ENCODE data around the gene CHD9.

Gene CHD9

DNA sequence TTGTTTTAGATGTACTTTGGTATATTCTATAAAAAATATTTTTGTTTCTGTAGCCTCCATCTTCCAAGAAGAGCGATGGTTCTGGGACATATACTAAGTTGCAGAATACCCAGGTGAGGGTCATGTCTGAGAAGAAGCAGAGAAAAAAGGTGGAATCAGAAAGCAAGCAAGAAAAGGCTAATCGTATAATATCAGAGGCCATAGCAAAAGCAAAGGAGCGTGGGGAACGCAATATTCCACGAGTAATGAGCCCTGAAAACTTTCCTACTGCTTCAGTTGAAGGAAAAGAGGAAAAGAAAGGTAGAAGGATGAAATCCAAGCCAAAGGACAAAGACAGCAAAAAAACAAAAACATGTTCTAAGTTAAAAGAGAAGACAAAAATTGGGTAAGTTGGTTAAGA is 154.6 kb downstream of the CHD9 start:
- no peak for ATAC-seq
- TF ChIP-seq TSHZ2 (CRISPR knock-in tag; IDR thresholded peaks at IDR 0.05), result no peak
- TF ChIP-seq POU6F1 (CRISPR knock-in tag; IDR thresholded peaks at IDR 0.05; ENCODE audit: borderline replicate concordance, low read depth), result no peak
- no peak for TF ChIP-seq PPARA (CRISPR knock-in tag; IDR thresholded peaks at IDR 0.05; ENCODE audit: borderline replicate concordance)
- no peak for TF ChIP-seq ARNTL (CRISPR knock-in tag; IDR thresholded peaks at IDR 0.05; ENCODE audit: borderline replicate concordance, low read depth)
- no peak for TF ChIP-seq ESRRG (CRISPR knock-in tag; IDR thresholded peaks at IDR 0.05)
- TF ChIP-seq CSDC2 (CRISPR knock-in tag; IDR thresholded peaks at IDR 0.05), result no peak
- TF ChIP-seq PATZ1 (CRISPR knock-in tag; IDR thresholded peaks at IDR 0.05; ENCODE audit: borderline replicate concordance), result no peak
- TF ChIP-seq ZNF70 (CRISPR knock-in tag; IDR thresholded peaks at IDR 0.05), result no peak
- TF ChIP-seq GLIS3 (CRISPR knock-in tag; IDR thresholded peaks at IDR 0.05), result no peak
- TF ChIP-seq SNAI2 (CRISPR knock-in tag; IDR thresholded peaks at IDR 0.05), result no peak
- TF ChIP-seq OSR1 (CRISPR knock-in tag; IDR thresholded peaks at IDR 0.05), result no peak
- no peak for TF ChIP-seq BACH2 (CRISPR knock-in tag; IDR thresholded peaks at IDR 0.05; ENCODE audit: borderline replicate concordance)
- TF ChIP-seq, protein P1, sequence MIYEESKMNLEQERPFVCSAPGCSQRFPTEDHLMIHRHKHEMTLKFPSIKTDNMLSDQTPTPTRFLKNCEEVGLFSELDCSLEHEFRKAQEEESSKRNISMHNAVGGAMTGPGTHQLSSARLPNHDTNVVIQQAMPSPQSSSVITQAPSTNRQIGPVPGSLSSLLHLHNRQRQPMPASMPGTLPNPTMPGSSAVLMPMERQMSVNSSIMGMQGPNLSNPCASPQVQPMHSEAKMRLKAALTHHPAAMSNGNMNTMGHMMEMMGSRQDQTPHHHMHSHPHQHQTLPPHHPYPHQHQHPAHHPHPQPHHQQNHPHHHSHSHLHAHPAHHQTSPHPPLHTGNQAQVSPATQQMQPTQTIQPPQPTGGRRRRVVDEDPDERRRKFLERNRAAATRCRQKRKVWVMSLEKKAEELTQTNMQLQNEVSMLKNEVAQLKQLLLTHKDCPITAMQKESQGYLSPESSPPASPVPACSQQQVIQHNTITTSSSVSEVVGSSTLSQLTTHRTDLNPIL (CRISPR knock-in tag; IDR thresholded peaks at IDR 0.05; ENCODE audit: low read depth), result no peak
- TF ChIP-seq ZFP30 (CRISPR knock-in tag; IDR thresholded peaks at IDR 0.05), result no peak
- TF ChIP-seq ZNF565 (CRISPR knock-in tag; conservative IDR thresholded peaks at IDR 0.05; ENCODE audit: low read depth), result no peak

- no peak for ATAC-seq
- no peak for TF ChIP-seq ZFP3 (CRISPR knock-in tag; IDR thresholded peaks at IDR 0.05)
- TF ChIP-seq ESRRG (CRISPR knock-in tag; IDR thresholded peaks at IDR 0.05), result no peak
- TF ChIP-seq PATZ1 (CRISPR knock-in tag; IDR thresholded peaks at IDR 0.05; ENCODE audit: borderline replicate concordance), result no peak
- no peak for TF ChIP-seq TOX (CRISPR knock-in tag; IDR thresholded peaks at IDR 0.05; ENCODE audit: borderline replicate concordance)
- TF ChIP-seq ZNF70 (CRISPR knock-in tag; IDR thresholded peaks at IDR 0.05), result no peak
- no peak for TF ChIP-seq ZC3H10 (CRISPR knock-in tag; IDR thresholded peaks at IDR 0.05)
- TF ChIP-seq ZNF8 (CRISPR knock-in tag; IDR thresholded peaks at IDR 0.05), result no peak
- TF ChIP-seq TSHZ2 (CRISPR knock-in tag; IDR thresholded peaks at IDR 0.05), result no peak
- no peak for TF ChIP-seq ZNF565 (CRISPR knock-in tag; conservative IDR thresholded peaks at IDR 0.05; ENCODE audit: low read depth)
- no peak for TF ChIP-seq SNAI2 (CRISPR knock-in tag; IDR thresholded peaks at IDR 0.05)
- no peak for TF ChIP-seq BACH2 (CRISPR knock-in tag; IDR thresholded peaks at IDR 0.05; ENCODE audit: borderline replicate concordance)
- TF ChIP-seq RARB (CRISPR knock-in tag; IDR thresholded peaks at IDR 0.05), result no peak
- TF ChIP-seq ZFP30 (CRISPR knock-in tag; IDR thresholded peaks at IDR 0.05), result no peak
- no peak for TF ChIP-seq TCF4 (CRISPR knock-in tag; IDR thresholded peaks at IDR 0.05; ENCODE audit: borderline replicate concordance)
- TF ChIP-seq, protein P1 (CRISPR knock-in tag; IDR thresholded peaks at IDR 0.05; ENCODE audit: low read depth), result no peak
- no peak for TF ChIP-seq ISL1 (CRISPR knock-in tag; IDR thresholded peaks at IDR 0.05)
- TF ChIP-seq CSDC2 (CRISPR knock-in tag; IDR thresholded peaks at IDR 0.05), result no peak
- no peak for TF ChIP-seq ARNTL (CRISPR knock-in tag; IDR thresholded peaks at IDR 0.05; ENCODE audit: borderline replicate concordance, low read depth)
- TF ChIP-seq POU6F1 (CRISPR knock-in tag; IDR thresholded peaks at IDR 0.05; ENCODE audit: borderline replicate concordance, low read depth), result no peak
- no peak for TF ChIP-seq GLIS3 (CRISPR knock-in tag; IDR thresholded peaks at IDR 0.05)
Observed at GRCh38 chr16:53209877-53210276, 155.1 kb downstream of the CHD9 start.

Data from SK-N-SH treated with all-trans-retinoic acid at 6 μM for 48 hours (cell line).